ENCODE data around the gene KRTAP5-1.

The KRTAP5-1 gene

DNA sequence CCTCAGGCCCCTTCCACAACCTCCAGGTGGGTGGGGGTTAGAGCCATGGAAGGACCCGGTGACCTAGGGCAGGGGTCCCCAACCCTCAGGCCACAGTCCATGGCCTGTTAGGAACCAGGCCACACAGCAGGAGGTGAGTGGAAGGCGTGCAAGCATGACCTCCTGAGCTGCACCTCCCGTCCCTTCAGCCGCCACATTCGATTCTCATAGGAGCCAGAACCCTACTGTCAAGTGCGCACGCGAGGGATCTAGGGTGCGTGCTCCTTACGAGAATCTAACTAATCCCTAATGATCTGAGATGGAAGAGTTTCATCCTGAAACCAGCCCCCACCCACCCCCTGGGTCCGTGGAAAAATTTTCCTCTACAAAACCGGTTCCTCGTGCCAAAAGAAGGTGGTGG is 40.5 kb upstream of the KRTAP5-1 start:
- Histone ChIP-seq H2AFZ (ENCODE audit: low read depth, low read length, severe bottlenecking) (no peak overlapping the region), H3K9me3 (ENCODE audit: insufficient read depth, low read length) (no peaks in the 10 kb centered on the region), H3F3A (ENCODE audit: insufficient read depth) (no peaks in the 10 kb centered on the region), H3K4me2 (ENCODE audit: low read depth, low read length, poor library complexity, severe bottlenecking) (no peak overlapping the region), H3K27me3 (ENCODE audit: low read length) (no peaks in the 10 kb centered on the region), H4K20me1 (ENCODE audit: low read depth, low read length) (no peaks in the 10 kb centered on the region), H3K9me2 (replicated peaks; ENCODE audit: insufficient read depth, low read length) (no peaks in the 10 kb centered on the region), H3K36me3 (ENCODE audit: low read length) (no peaks in the 10 kb centered on the region), H3K9ac (ENCODE audit: low read length) (no peak overlapping the region), H3K4me3 (ENCODE audit: insufficient read depth, low read length, poor library complexity, severe bottlenecking) (no peak overlapping the region), H3K27ac (ENCODE audit: low read depth, low read length) (no peak overlapping the region), H3K79me2 (ENCODE audit: insufficient read depth, low read length) (no peaks in the 10 kb centered on the region)
- TF ChIP-seq, protein P1, sequence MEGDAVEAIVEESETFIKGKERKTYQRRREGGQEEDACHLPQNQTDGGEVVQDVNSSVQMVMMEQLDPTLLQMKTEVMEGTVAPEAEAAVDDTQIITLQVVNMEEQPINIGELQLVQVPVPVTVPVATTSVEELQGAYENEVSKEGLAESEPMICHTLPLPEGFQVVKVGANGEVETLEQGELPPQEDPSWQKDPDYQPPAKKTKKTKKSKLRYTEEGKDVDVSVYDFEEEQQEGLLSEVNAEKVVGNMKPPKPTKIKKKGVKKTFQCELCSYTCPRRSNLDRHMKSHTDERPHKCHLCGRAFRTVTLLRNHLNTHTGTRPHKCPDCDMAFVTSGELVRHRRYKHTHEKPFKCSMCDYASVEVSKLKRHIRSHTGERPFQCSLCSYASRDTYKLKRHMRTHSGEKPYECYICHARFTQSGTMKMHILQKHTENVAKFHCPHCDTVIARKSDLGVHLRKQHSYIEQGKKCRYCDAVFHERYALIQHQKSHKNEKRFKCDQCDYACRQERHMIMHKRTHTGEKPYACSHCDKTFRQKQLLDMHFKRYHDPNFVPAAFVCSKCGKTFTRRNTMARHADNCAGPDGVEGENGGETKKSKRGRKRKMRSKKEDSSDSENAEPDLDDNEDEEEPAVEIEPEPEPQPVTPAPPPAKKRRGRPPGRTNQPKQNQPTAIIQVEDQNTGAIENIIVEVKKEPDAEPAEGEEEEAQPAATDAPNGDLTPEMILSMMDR (IDR thresholded peaks at IDR 0.05; ENCODE audit: insufficient read depth, low read length, poor library complexity, severe bottlenecking) = no peak
- no peak for TF ChIP-seq EZH2phosphoT487 (conservative IDR thresholded peaks at IDR 0.05; ENCODE audit: low read length)

DNA sequence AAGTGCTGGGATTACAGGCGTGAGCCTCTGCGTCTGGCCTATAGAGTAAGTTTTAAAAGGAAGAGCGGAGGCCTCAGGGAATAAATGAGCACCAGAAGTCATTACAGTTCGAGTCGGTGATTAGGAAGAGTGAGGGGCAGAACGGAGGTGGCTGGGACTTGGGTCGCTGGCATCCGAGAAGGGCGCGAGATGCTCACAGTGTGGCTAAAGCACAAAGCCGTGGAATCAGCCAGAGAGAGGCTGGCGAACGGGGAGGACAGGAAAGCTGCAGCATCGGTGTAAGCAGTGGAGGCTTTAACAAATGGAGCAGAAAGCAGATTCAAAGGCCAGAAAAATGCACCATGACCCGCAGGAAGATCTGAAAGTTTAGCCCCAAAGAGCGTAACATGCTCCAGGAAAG is 39.5 kb upstream of the KRTAP5-1 start:
- H2AFZ ChIP-seq (ENCODE audit: low read depth, low read length, severe bottlenecking) = no peak overlapping the region
- H3K27ac ChIP-seq (ENCODE audit: low read depth, low read length) = no peak overlapping the region
- no peaks in the 10 kb centered on the region; the same call in 1 of the 2 replicates for H4K20me1 ChIP-seq (ENCODE audit: low read depth, low read length)
- H3K9me3 ChIP-seq (ENCODE audit: insufficient read depth, low read length) = no peaks in the 10 kb centered on the region
- H3K27me3 ChIP-seq (ENCODE audit: low read length) = no peaks in the 10 kb centered on the region
- H3K36me3 ChIP-seq (ENCODE audit: low read length) = no peaks in the 10 kb centered on the region
- no peaks in the 10 kb centered on the region for H3F3A ChIP-seq (ENCODE audit: insufficient read depth)
- TF ChIP-seq, protein P1 (IDR thresholded peaks at IDR 0.05; ENCODE audit: insufficient read depth, low read length, poor library complexity, severe bottlenecking) = no peak
- no peak for TF ChIP-seq EZH2phosphoT487 (conservative IDR thresholded peaks at IDR 0.05; ENCODE audit: low read length)
- H3K4me2 ChIP-seq (ENCODE audit: low read depth, low read length, poor library complexity, severe bottlenecking) = no peak overlapping the region
- H3K79me2 ChIP-seq (ENCODE audit: insufficient read depth, low read length) = no peaks in the 10 kb centered on the region
- H3K9ac ChIP-seq (ENCODE audit: low read length) = no peak overlapping the region
- H3K9me2 ChIP-seq (replicated peaks; ENCODE audit: insufficient read depth, low read length) = no peaks in the 10 kb centered on the region
- H3K4me3 ChIP-seq (ENCODE audit: insufficient read depth, low read length, poor library complexity, severe bottlenecking) = no peak overlapping the region

DNA sequence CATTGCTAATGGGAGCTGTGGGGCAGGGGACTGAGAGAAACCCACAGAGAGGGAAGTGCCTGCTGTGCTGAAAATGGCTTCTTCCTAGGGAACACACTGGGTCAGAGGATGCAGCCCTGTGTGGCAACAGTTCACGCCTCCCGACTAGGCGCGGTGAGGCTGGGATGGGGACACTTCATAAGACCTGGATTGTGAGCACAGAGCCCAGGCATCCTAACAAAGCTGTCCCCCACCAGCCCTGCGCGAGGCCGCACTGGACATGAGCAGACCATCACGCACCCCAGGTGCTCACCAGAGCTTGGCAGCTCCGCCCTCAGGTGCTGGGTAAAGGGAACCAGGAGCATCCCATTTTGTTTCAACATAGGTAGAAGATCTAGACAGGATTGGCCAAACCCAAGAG is 38.6 kb upstream of the KRTAP5-1 start:
- Histone ChIP-seq H3K9ac (ENCODE audit: low read length) (no peak overlapping the region), H3F3A (ENCODE audit: insufficient read depth) (no peaks in the 10 kb centered on the region), H3K27ac (ENCODE audit: low read depth, low read length) (no peak overlapping the region), H3K4me3 (ENCODE audit: insufficient read depth, low read length, poor library complexity, severe bottlenecking) (no peak overlapping the region), H3K27me3 (ENCODE audit: low read length) (no peaks in the 10 kb centered on the region), H2AFZ (ENCODE audit: low read depth, low read length, severe bottlenecking) (no peak overlapping the region), H3K36me3 (ENCODE audit: low read length) (no peaks in the 10 kb centered on the region), H4K20me1 (ENCODE audit: low read depth, low read length) (no peaks in the 10 kb centered on the region; the same call in 1 of the 2 replicates), H3K4me2 (ENCODE audit: low read depth, low read length, poor library complexity, severe bottlenecking) (no peak overlapping the region), H3K9me3 (ENCODE audit: insufficient read depth, low read length) (no peaks in the 10 kb centered on the region), H3K79me2 (ENCODE audit: insufficient read depth, low read length) (no peaks in the 10 kb centered on the region), H3K9me2 (replicated peaks; ENCODE audit: insufficient read depth, low read length) (no peaks in the 10 kb centered on the region)
- TF ChIP-seq, protein P1 (IDR thresholded peaks at IDR 0.05; ENCODE audit: insufficient read depth, low read length, poor library complexity, severe bottlenecking) = no peak
- no peak for TF ChIP-seq EZH2phosphoT487 (conservative IDR thresholded peaks at IDR 0.05; ENCODE audit: low read length)
